KMS-11 (cell line): ENCODE results near the gene CCNQ.

Source experiments
- H2AFZ ChIP-seq: fragments of 200-600 bp; sonication (generic); 2 replicates; pipeline ENCODE4 v1.6.1; 2016; ENCODE audit warnings: antibody characterized with exemption, mixed run types, low read depth
- H3K27ac ChIP-seq: fragments of 200-600 bp; sonication (generic); 2 replicates; pipeline ENCODE4 v1.6.1; 2016; ENCODE audit warnings: mild to moderate bottlenecking, mixed run types
- H3K27me3 ChIP-seq: fragments of 200-600 bp; sonication (generic); 2 replicates; pipeline ENCODE4 v1.6.1; 2017; ENCODE audit warnings: mild to moderate bottlenecking, low read depth, mixed run types, moderate library complexity; ENCODE audit not compliant: insufficient read depth
- H3K36me3 ChIP-seq: fragments of 200-600 bp; sonication (generic); 2 replicates; pipeline ENCODE4 v1.6.1; 2017; ENCODE audit warnings: mild to moderate bottlenecking, mixed run types; ENCODE audit not compliant: insufficient read depth
- H3K4me1 ChIP-seq: fragments of 200-600 bp; sonication (generic); 2 replicates; pipeline ENCODE4 v1.6.1; 2016; ENCODE audit warnings: mild to moderate bottlenecking, low read depth, mixed run types; ENCODE audit not compliant: poor library complexity, severe bottlenecking
- H3K4me2 ChIP-seq: fragments of 200-600 bp; sonication (generic); 2 replicates; pipeline ENCODE4 v1.7.0; 2016; ENCODE audit warnings: mild to moderate bottlenecking, mixed run types
- H3K4me3 ChIP-seq: fragments of 200-600 bp; sonication (generic); IDR thresholded peaks from 2 replicates; pipeline ENCODE4 v1.6.1; 2017; ENCODE audit warnings: low read depth, low read length, mixed read lengths; ENCODE audit not compliant: insufficient read depth
- H3K79me2 ChIP-seq: fragments of 200-600 bp; sonication (generic); 2 replicates; pipeline ENCODE4 v1.6.1; 2016; ENCODE audit warnings: low read depth, mixed run types; ENCODE audit not compliant: insufficient read depth
- H3K9ac ChIP-seq: fragments of 200-600 bp; sonication (generic); 2 replicates; pipeline ENCODE4 v1.6.1; 2016; ENCODE audit warnings: mild to moderate bottlenecking, mixed run types
- H4K20me1 ChIP-seq: fragments of 200-600 bp; sonication (generic); 2 replicates; pipeline ENCODE4 v1.6.1; 2016; ENCODE audit warnings: mild to moderate bottlenecking, mixed run types; ENCODE audit not compliant: insufficient read depth
- TF ChIP-seq, protein P1 (sequence below): fragments of 200-600 bp; sonication (generic); conservative IDR thresholded peaks from 2 replicates; pipeline ENCODE4 v1.6.1; 2017; ENCODE audit warnings: low read depth, mild to moderate bottlenecking, antibody characterized with exemption, low read length, moderate library complexity, mixed read lengths

Gene CCNQ

DNA sequence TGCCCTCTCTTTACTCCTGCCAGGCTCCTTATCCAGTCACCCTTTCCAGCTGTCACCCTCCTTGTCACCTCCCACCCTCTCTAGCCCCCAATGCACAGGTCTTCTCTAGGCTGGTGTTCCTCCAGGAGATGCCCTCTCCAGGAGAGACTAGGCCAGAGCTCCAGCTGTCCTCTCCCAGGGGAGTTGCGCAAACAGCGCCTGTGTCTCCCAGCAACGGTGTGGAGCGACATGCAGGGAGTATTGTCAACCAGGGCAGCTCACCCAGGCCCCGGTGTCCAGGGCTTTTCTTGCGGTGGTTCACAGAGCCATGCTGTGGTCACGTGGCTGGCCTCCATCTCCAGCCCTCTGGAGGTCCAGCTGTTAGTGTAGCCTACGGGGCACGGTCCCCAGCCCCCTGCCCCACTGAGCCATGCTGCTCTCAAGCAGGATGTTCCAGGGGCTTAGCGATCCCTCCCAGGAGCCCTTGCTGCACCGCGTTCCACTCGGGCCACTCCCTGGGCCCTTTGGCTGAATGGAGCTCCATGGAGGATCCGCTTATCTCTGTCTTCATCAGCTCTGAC, 34.8 kb downstream of the CCNQ start:
- H2AFZ ChIP-seq = no peak overlapping the region
- H3K9ac ChIP-seq = no peak overlapping the region
- no peaks in the 10 kb centered on the region for H3K79me2 ChIP-seq
- no peaks in the 10 kb centered on the region for H3K36me3 ChIP-seq
- H4K20me1 ChIP-seq = no peaks in the 10 kb centered on the region
- no peak overlapping the region for H3K4me2 ChIP-seq
- H3K4me1 ChIP-seq = no peaks in the 10 kb centered on the region
- H3K27me3 ChIP-seq = peaks cover 63% of the 10 kb centered on the region
- TF ChIP-seq, protein P1, sequence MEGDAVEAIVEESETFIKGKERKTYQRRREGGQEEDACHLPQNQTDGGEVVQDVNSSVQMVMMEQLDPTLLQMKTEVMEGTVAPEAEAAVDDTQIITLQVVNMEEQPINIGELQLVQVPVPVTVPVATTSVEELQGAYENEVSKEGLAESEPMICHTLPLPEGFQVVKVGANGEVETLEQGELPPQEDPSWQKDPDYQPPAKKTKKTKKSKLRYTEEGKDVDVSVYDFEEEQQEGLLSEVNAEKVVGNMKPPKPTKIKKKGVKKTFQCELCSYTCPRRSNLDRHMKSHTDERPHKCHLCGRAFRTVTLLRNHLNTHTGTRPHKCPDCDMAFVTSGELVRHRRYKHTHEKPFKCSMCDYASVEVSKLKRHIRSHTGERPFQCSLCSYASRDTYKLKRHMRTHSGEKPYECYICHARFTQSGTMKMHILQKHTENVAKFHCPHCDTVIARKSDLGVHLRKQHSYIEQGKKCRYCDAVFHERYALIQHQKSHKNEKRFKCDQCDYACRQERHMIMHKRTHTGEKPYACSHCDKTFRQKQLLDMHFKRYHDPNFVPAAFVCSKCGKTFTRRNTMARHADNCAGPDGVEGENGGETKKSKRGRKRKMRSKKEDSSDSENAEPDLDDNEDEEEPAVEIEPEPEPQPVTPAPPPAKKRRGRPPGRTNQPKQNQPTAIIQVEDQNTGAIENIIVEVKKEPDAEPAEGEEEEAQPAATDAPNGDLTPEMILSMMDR = no peak
- no peak overlapping the region for H3K4me3 ChIP-seq
- no peak overlapping the region for H3K27ac ChIP-seq

DNA sequence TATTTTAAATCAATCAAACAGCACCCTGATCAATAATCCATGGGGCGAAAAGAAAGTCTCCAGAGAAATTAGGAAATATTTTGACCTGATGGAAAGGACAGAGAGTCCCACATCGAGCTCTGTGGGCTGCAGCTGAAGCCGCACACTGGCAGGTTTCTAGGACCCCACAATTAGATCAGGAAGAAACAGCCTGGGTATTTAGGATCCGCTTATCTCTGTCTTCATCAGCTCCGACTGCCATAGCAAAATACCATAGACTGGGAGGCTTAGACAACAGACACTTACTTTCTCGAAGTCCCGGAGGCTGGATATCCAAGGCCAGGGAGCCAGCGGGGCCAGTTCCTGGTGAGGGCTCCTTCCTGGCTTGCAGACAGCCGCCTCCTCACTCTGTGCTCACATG, 36.4 kb downstream of the CCNQ start:
- Histone ChIP-seq H4K20me1 (no peaks in the 10 kb centered on the region), H3K4me2 (no peak overlapping the region), H3K9ac (no peak overlapping the region), H3K27me3 (peaks cover 64% of the 10 kb centered on the region), H3K36me3 (no peaks in the 10 kb centered on the region), H3K4me1 (no peaks in the 10 kb centered on the region), H3K79me2 (no peaks in the 10 kb centered on the region), H2AFZ (no peak overlapping the region), H3K27ac (no peak overlapping the region), H3K4me3 (no peak overlapping the region)
- TF ChIP-seq, protein P1 = no peak

DNA sequence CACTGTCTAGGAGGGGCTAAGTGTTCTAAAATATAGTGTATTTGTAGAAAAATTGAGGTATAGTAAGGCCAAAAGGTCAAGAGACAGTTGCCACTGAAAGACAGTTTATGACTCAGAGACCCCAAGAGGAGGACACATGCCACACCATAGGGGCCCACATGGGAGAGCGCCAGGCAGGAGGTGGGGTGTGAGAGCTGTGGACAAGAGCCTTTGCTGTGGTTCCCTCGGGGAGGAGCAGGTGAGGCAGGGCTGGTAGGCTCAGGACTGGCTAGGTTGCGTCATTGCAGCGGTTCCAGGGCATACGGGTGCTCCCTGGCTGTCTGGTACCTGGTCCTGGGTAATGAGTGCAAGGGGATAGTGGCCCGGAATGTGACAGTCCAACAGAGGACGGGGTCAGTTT, 37.6 kb downstream of the CCNQ start:
- H3K4me2 ChIP-seq = no peak overlapping the region
- H3K4me3 ChIP-seq = no peak overlapping the region
- no peaks in the 10 kb centered on the region for H3K4me1 ChIP-seq
- no peaks in the 10 kb centered on the region for H4K20me1 ChIP-seq
- no peaks in the 10 kb centered on the region for H3K79me2 ChIP-seq
- TF ChIP-seq, protein P1 = no peak
- no peak overlapping the region for H2AFZ ChIP-seq
- H3K36me3 ChIP-seq = no peaks in the 10 kb centered on the region
- H3K9ac ChIP-seq = no peak overlapping the region
- no peak overlapping the region for H3K27ac ChIP-seq
- peaks cover 60% of the 10 kb centered on the region for H3K27me3 ChIP-seq

DNA sequence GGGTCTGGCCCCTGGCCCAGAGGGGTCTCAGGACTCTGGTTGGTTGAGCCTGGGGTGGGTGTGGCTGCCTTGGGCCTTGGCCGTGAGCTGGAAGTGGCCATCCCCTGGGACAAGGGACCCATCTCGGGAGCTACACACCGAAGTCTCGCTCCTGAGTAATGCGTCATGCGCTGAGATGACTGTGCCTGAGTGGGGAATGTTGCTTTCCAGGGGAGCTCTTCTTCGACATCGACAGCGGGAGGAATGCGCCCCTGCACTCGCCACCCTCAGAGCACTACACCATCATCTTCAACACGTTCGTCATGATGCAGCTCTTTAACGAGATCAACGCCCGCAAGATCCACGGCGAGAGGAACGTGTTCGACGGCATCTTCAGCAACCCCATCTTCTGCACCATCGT, 38.5 kb downstream of the CCNQ start:
- TF ChIP-seq, protein P1 = no peak
- Histone ChIP-seq H3K4me2 (no peak overlapping the region), H3K9ac (no peak overlapping the region), H3K36me3 (no peaks in the 10 kb centered on the region), H3K4me1 (no peaks in the 10 kb centered on the region), H3K4me3 (no peak overlapping the region), H3K27ac (no peak overlapping the region), H2AFZ (no peak overlapping the region), H4K20me1 (no peaks in the 10 kb centered on the region), H3K79me2 (no peaks in the 10 kb centered on the region), H3K27me3 (peaks cover 64% of the 10 kb centered on the region)

DNA sequence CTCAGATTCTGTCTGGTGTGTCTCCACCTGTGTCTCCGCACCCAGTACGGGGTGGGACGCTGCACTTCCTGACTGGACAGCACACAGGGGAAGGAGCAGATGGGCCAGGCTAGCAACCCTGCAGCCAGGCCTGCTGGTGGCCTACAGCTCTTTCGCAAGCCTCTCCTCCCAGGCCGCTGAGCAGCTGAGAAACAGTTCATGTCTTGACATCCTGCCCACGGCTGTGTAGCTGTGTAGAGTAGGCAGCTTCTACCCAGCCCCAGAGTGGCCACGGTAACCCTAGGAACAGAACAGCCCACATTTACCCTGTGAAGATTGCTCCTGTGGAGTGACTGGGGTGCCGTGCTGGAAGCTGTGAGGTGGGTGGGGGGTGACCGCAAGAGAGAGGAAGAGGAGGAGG, 38.9 kb downstream of the CCNQ start:
- no peak overlapping the region for H3K4me2 ChIP-seq
- H3K79me2 ChIP-seq = no peaks in the 10 kb centered on the region
- H3K4me3 ChIP-seq = no peak overlapping the region
- H3K9ac ChIP-seq = no peak overlapping the region
- H2AFZ ChIP-seq = no peak overlapping the region
- H3K27me3 ChIP-seq = peaks cover 64% of the 10 kb centered on the region
- H3K27ac ChIP-seq = no peak overlapping the region
- TF ChIP-seq, protein P1 = no peak
- no peaks in the 10 kb centered on the region for H3K36me3 ChIP-seq
- no peaks in the 10 kb centered on the region for H4K20me1 ChIP-seq
- no peaks in the 10 kb centered on the region for H3K4me1 ChIP-seq
